Adipose tissue (tissue), 3 donors: ENCODE data around the gene FAF2. TPM values are rescaled to one million over a fixed set of nuclear protein-coding genes. Genes with fewer than 3 reads are reported as not detected.
A peak's percentile ranks its signal among the peaks of the same experiment; 100 is the strongest.
"Not testable (repeated sequence)": the region's sequence is repeated elsewhere in the genome, so short reads cannot be mapped to it uniquely, and the experiment has no call there.

Source experiments
- H3K27ac ChIP-seq: one replicate; pipeline ENCODE4 v1.5.1; 2013; ENCODE audit warnings: low read depth, low read length
- WGBS, 3 donors: extraction: QIAGEN DNeasy Blood & Tissue Kit; methylation state at CpG; one replicate each; pipeline ENCODE4 v1.1.7; 2013; 5-methylcytosine and 5-hydroxymethylcytosine counted together
- polyA plus RNA-seq, 3 donors: library from polyadenylated mRNA; stranded (reverse); fragments of 200-250 nt; gene quantifications; one replicate each; pipeline ENCODE4 v1.2.3, GENCODE V29; 2013
- donor health status: healthy with polysubstance abuse.
- donor health status: Bipolar disorder and iron deficiency.
- donor health status: healthy.

The FAF2 gene
- polyA plus RNA-seq, 3 donors = 8.4 to 14.3 (median 9.9) TPM

GRCh38 chr5:176415952-176416924, 31.9 kb upstream of the FAF2 start, which contains the start of gene CLTB:
TSS of gene CLTB (minus strand) at chr5:176416539. CDS start at chr5:176416363, 176 bp downstream.
- 1 to 2% (median 2%) methylated on average over 74 to 107 of the region's 107 CpGs for WGBS, 3 donors
- peak within 1 kb of the TSS; percentile 84 for H3K27ac ChIP-seq

- WGBS, 3 donors = 81 to 86% (median 82%) methylated on average over 11 of the region's 11 CpGs
- H3K27ac ChIP-seq = no peak overlapping the region
These were observed 31.2 kb upstream of the FAF2 start for GRCh38 chr5:176416965-176417364.

- 77 to 91% (median 84%) methylated on average over 9 of the region's 9 CpGs for WGBS, 3 donors
- no peak overlapping the region for H3K27ac ChIP-seq
These were observed 29.9 kb upstream of the FAF2 start for GRCh38 chr5:176418251-176418650.

- no peak overlapping the region for H3K27ac ChIP-seq
- 81 to 87% (median 82%) methylated on average over 5 of the region's 5 CpGs for WGBS, 3 donors
These were observed 28.1 kb upstream of the FAF2 start for GRCh38 chr5:176420086-176420485.

- no peak overlapping the region for H3K27ac ChIP-seq
- WGBS, 3 donors = 61 to 64% (median 62%) methylated on average over 2 of the region's 2 CpGs
These were observed 27.1 kb upstream of the FAF2 start for GRCh38 chr5:176420972-176421544.

GRCh38 chr5:176424181-176424580, 24.0 kb upstream of the FAF2 start:
- 74 to 92% (median 84%) methylated on average over 3 of the region's 3 CpGs for WGBS, 3 donors
- no peak overlapping the region for H3K27ac ChIP-seq

- 85 to 100% (median 100%) methylated on average over 1 of the region's 1 CpG for WGBS, 3 donors
- no peak overlapping the region for H3K27ac ChIP-seq
These were observed 23.0 kb upstream of the FAF2 start for GRCh38 chr5:176425138-176425537.

- H3K27ac ChIP-seq = no peak overlapping the region
- 87 to 90% (median 88%) methylated on average over 1 of the region's 1 CpG for WGBS, 3 donors
These were observed 22.4 kb upstream of the FAF2 start for GRCh38 chr5:176425791-176426190.

GRCh38 chr5:176426876-176427275, 21.3 kb upstream of the FAF2 start:
- WGBS, 3 donors = 69 to 95% (median 85%) methylated on average over 1 of the region's 1 CpG
- H3K27ac ChIP-seq = no peak overlapping the region

GRCh38 chr5:176427971-176428370, 20.2 kb upstream of the FAF2 start:
- H3K27ac ChIP-seq = no peak overlapping the region
- WGBS, 3 donors = 61 to 70% (median 68%) methylated on average over 4 of the region's 4 CpGs

- no peak overlapping the region for H3K27ac ChIP-seq
- WGBS, 3 donors = 61 to 71% (median 69%) methylated on average over 4 of the region's 4 CpGs
These were observed 18.2 kb upstream of the FAF2 start for GRCh38 chr5:176429972-176430371.

- no peak overlapping the region for H3K27ac ChIP-seq
- 84 to 94% (median 91%) methylated on average over 4 of the region's 5 CpGs for WGBS, 3 donors
These were observed 15.5 kb upstream of the FAF2 start for GRCh38 chr5:176432707-176433106.

- 23 to 47% (median 25%) methylated on average over 5 of the region's 5 CpGs for WGBS, 3 donors
- no peak overlapping the region for H3K27ac ChIP-seq
These were observed 11.5 kb upstream of the FAF2 start for GRCh38 chr5:176436656-176437055.

GRCh38 chr5:176438959-176439757, 9.0 kb upstream of the FAF2 start:
- 66 to 80% (median 78%) methylated on average over 12 of the region's 12 CpGs for WGBS, 3 donors
- no peak overlapping the region for H3K27ac ChIP-seq

GRCh38 chr5:176440927-176441706, 7.1 kb upstream of the FAF2 start:
- WGBS, 3 donors = 71 to 83% (median 76%) methylated on average over 10 of the region's 10 CpGs
- no peak overlapping the region for H3K27ac ChIP-seq

GRCh38 chr5:176441921-176442323, 6.3 kb upstream of the FAF2 start:
- H3K27ac ChIP-seq = no peak overlapping the region
- WGBS, 3 donors = 14 to 42% (median 26%) methylated on average over 5 of the region's 5 CpGs

GRCh38 chr5:176442911-176443310, 5.3 kb upstream of the FAF2 start:
- 55 to 81% (median 80%) methylated on average over 4 of the region's 4 CpGs for WGBS, 3 donors
- H3K27ac ChIP-seq = not testable (repeated sequence)

- WGBS, 3 donors = 84 to 87% (median 86%) methylated on average over 5 of the region's 5 CpGs
- no peak overlapping the region for H3K27ac ChIP-seq
These were observed 3.4 kb upstream of the FAF2 start for GRCh38 chr5:176444742-176445141.
